HepG2 (cell line): Measurements from ENCODE around the gene GALNT1.

Experiments
- EZH2 ChIP-seq: conservative IDR thresholded peaks from 2 replicates; pipeline ENCODE4 v1.6.1; 2012; ENCODE audit warnings: mild to moderate bottlenecking, low read depth, low read length, moderate library complexity
- HDAC2 ChIP-seq: sonication (generic); formaldehyde crosslinking; IDR thresholded peaks from 2 replicates; pipeline ENCODE4 v1.4.0; 2020; ENCODE audit warnings: missing genetic modification reagents
- ZNF333 ChIP-seq: sonication (generic); formaldehyde crosslinking; IDR thresholded peaks from 2 replicates; pipeline ENCODE4 v1.4.0; 2020; ENCODE audit warnings: mild to moderate bottlenecking, missing genetic modification reagents, borderline replicate concordance
- TF ChIP-seq, protein P1 (sequence below): sonication (generic); formaldehyde crosslinking; IDR thresholded peaks from 2 replicates; pipeline ENCODE4 v1.4.0; 2020; ENCODE audit warnings: missing genetic modification reagents, borderline replicate concordance
- TF ChIP-seq, protein P2 (sequence below): sonication (generic); formaldehyde crosslinking; IDR thresholded peaks from 2 replicates; pipeline ENCODE4 v1.5.0; 2020; ENCODE audit warnings: mild to moderate bottlenecking, missing genetic modification reagents, moderate library complexity

DNA sequence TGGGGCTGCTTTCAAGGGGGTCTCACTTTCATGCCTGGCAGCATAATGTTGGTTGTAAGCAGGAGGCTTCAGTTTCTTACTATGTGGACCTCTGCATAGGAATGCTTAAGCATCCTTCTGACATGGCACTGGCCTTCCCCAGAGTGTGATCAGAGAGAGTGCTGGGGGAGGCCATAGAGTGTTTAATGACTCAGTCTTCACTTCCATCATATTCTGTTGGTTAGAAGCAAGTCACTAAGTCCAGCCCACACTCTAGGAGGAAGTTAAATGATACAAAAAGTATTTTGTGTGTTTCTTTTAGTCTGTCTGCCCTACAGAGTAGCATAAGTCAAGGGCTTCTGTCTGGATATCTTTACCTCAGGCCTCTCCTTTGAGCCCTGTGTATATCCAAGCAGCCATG is 64.9 kb downstream of the GALNT1 start:
- TF ChIP-seq EZH2 (no peak), HDAC2 (no peak), ZNF333 (CRISPR knock-in tag) (no peak)
- TF ChIP-seq, protein P1, sequence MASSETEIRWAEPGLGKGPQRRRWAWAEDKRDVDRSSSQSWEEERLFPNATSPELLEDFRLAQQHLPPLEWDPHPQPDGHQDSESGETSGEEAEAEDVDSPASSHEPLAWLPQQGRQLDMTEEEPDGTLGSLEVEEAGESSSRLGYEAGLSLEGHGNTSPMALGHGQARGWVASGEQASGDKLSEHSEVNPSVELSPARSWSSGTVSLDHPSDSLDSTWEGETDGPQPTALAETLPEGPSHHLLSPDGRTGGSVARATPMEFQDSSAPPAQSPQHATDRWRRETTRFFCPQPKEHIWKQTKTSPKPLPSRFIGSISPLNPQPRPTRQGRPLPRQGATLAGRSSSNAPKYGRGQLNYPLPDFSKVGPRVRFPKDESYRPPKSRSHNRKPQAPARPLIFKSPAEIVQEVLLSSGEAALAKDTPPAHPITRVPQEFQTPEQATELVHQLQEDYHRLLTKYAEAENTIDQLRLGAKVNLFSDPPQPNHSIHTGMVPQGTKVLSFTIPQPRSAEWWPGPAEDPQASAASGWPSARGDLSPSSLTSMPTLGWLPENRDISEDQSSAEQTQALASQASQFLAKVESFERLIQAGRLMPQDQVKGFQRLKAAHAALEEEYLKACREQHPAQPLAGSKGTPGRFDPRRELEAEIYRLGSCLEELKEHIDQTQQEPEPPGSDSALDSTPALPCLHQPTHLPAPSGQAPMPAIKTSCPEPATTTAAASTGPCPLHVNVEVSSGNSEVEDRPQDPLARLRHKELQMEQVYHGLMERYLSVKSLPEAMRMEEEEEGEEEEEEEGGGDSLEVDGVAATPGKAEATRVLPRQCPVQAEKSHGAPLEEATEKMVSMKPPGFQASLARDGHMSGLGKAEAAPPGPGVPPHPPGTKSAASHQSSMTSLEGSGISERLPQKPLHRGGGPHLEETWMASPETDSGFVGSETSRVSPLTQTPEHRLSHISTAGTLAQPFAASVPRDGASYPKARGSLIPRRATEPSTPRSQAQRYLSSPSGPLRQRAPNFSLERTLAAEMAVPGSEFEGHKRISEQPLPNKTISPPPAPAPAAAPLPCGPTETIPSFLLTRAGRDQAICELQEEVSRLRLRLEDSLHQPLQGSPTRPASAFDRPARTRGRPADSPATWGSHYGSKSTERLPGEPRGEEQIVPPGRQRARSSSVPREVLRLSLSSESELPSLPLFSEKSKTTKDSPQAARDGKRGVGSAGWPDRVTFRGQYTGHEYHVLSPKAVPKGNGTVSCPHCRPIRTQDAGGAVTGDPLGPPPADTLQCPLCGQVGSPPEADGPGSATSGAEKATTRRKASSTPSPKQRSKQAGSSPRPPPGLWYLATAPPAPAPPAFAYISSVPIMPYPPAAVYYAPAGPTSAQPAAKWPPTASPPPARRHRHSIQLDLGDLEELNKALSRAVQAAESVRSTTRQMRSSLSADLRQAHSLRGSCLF (CRISPR knock-in tag): no peak
- TF ChIP-seq, protein P2, sequence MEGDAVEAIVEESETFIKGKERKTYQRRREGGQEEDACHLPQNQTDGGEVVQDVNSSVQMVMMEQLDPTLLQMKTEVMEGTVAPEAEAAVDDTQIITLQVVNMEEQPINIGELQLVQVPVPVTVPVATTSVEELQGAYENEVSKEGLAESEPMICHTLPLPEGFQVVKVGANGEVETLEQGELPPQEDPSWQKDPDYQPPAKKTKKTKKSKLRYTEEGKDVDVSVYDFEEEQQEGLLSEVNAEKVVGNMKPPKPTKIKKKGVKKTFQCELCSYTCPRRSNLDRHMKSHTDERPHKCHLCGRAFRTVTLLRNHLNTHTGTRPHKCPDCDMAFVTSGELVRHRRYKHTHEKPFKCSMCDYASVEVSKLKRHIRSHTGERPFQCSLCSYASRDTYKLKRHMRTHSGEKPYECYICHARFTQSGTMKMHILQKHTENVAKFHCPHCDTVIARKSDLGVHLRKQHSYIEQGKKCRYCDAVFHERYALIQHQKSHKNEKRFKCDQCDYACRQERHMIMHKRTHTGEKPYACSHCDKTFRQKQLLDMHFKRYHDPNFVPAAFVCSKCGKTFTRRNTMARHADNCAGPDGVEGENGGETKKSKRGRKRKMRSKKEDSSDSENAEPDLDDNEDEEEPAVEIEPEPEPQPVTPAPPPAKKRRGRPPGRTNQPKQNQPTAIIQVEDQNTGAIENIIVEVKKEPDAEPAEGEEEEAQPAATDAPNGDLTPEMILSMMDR: no peak
